ENCODE data around the gene LRRC74A. TPM values are rescaled to one million over a fixed set of nuclear protein-coding genes. Genes with fewer than 3 reads are reported as not detected.

The LRRC74A gene
- total RNA-seq, 6 experiments from 2014 or later: not detected

DNA sequence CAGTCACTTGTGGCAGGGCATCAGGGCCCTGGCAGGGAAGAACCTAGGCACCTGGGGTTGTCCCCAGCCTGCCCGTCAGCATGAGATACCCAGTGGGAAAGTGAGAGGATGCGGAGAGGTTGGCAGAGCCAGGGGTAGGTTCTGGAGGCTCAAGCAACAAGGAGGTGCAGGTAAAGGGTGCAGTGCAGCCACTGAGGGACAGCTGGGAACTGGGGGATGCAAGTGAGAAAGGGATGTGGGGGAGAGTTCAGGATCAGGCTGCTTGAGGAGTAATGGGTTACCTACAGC is 46.2 kb upstream of the LRRC74A start:
- H3K9me3 Mint-ChIP-seq: no peaks in the 10 kb centered on the region
- TF ChIP-seq, protein P1, sequence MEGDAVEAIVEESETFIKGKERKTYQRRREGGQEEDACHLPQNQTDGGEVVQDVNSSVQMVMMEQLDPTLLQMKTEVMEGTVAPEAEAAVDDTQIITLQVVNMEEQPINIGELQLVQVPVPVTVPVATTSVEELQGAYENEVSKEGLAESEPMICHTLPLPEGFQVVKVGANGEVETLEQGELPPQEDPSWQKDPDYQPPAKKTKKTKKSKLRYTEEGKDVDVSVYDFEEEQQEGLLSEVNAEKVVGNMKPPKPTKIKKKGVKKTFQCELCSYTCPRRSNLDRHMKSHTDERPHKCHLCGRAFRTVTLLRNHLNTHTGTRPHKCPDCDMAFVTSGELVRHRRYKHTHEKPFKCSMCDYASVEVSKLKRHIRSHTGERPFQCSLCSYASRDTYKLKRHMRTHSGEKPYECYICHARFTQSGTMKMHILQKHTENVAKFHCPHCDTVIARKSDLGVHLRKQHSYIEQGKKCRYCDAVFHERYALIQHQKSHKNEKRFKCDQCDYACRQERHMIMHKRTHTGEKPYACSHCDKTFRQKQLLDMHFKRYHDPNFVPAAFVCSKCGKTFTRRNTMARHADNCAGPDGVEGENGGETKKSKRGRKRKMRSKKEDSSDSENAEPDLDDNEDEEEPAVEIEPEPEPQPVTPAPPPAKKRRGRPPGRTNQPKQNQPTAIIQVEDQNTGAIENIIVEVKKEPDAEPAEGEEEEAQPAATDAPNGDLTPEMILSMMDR (IDR thresholded peaks at IDR 0.05): no peak
- no peak for DNase-seq
- 0 out of 2 replicates have a peak, but pooled peaks cover 8% of the 10 kb centered on the region for H3K4me1 Mint-ChIP-seq (ENCODE audit: low read depth)
- peaks cover 2% of the 10 kb centered on the region; the same call in 1 of the 2 replicates for H3K27me3 Mint-ChIP-seq (ENCODE audit: insufficient read depth)
- no peak overlapping the region for H3K4me3 Mint-ChIP-seq
- no peak overlapping the region for H3K27ac Mint-ChIP-seq
- H3K36me3 Mint-ChIP-seq (ENCODE audit: low read depth): no peaks in the 10 kb centered on the region

DNA sequence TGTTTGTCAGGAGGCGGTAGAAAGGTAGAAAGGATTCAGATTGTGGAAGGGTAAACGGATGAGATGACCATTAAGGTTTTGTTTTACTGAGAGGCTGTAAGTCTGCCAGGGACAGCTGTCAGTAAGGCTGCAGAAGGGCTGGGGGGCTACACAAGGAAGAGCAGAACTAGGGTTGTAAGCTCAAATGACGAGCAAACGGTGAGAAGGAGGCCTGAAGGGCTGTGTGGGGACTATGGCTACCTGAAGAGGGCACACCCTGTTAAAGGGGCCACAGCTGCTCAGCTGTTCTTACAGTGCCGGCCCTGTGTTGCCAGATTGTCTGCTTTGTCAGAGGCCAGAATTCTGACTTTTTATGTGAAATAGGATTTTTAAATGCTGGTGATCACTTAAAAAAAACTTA is 45.8 kb upstream of the LRRC74A start:
- TF ChIP-seq, protein P1 (IDR thresholded peaks at IDR 0.05): no peak
- Mint-ChIP-seq H3K4me1 (ENCODE audit: low read depth) (0 out of 2 replicates have a peak, but pooled peaks cover 8% of the 10 kb centered on the region), H3K27me3 (ENCODE audit: insufficient read depth) (peaks cover 2% of the 10 kb centered on the region; the same call in 1 of the 2 replicates), H3K36me3 (ENCODE audit: low read depth) (no peaks in the 10 kb centered on the region), H3K4me3 (no peak overlapping the region), H3K9me3 (no peaks in the 10 kb centered on the region), H3K27ac (no peak overlapping the region)
- DNase-seq: no peak

DNA sequence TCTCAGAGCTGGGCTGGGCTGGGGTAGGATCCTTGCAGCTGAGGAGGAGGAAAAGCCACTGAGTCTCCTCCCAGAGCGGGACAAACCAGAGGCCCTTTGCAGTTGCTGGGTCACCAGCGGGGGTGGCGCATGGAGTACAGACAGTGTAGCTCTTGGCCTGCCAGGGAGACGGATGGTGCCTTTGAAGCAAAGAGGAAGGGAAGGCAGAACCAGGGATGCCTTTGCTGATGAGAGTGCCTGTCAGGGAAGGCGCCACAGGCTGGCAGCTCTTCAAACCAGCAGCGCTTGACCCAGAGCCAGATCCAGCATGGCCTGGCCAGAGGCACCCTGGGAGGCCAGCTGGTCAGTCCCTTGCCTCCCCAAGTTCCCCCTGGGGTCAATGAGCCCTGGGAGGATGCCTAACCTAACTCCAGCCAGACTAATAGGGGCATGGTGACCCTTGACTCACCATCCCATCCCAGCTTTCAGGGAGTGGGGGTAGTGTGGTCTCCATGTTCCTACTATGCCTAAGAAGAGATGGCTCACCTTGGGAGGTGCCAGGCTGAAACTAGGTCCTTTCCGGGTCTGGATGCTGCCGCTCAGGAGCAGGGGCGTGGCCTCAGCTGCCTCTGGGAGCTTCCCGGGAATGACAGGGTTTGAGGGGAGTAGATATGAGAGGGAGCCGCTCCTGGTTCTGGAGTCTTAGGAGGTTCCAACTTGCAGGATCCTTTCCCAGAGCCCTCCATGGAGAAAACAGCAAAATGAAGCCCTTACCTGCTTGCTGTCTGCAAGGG is 45.1 kb upstream of the LRRC74A start:
- H3K9me3 Mint-ChIP-seq: no peaks in the 10 kb centered on the region
- no peak overlapping the region for H3K27ac Mint-ChIP-seq
- H3K4me3 Mint-ChIP-seq: no peak overlapping the region
- DNase-seq: no peak
- H3K27me3 Mint-ChIP-seq (ENCODE audit: insufficient read depth): peaks cover 2% of the 10 kb centered on the region; the same call in 1 of the 2 replicates
- TF ChIP-seq, protein P1 (IDR thresholded peaks at IDR 0.05): no peak
- H3K4me1 Mint-ChIP-seq (ENCODE audit: low read depth): 0 out of 2 replicates have a peak, but pooled peaks cover 8% of the 10 kb centered on the region
- no peaks in the 10 kb centered on the region for H3K36me3 Mint-ChIP-seq (ENCODE audit: low read depth)

DNA sequence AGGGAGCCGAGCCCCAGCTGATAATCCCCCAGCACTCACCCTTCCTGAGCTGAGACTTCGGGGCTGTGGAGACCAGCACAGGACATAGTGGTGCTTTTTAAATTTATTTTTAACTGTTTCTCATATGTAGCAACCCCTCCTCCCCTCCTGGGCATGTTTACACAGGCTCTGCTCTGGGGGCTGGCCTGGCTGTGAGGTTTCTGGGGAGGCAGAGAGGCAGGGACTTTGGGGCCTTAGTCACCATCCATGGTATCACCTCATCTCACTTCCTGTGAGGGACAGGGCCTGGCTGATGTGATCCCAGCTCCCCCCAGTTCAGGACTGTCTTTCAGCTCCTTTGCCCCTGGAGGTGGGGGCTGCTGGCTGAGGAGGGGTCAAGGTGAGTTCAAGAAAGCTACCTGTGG is 44.6 kb upstream of the LRRC74A start:
- Mint-ChIP-seq H3K9me3 (no peaks in the 10 kb centered on the region), H3K4me3 (no peak overlapping the region), H3K4me1 (ENCODE audit: low read depth) (0 out of 2 replicates have a peak, but pooled peaks cover 8% of the 10 kb centered on the region), H3K36me3 (ENCODE audit: low read depth) (no peaks in the 10 kb centered on the region), H3K27ac (0 out of 2 replicates have a peak overlapping the region, but pooled peaks have one; percentile 7), H3K27me3 (ENCODE audit: insufficient read depth) (no peaks in the 10 kb centered on the region; the same call in 1 of the 2 replicates)
- TF ChIP-seq, protein P1 (IDR thresholded peaks at IDR 0.05): no peak
- no peak for DNase-seq

DNA sequence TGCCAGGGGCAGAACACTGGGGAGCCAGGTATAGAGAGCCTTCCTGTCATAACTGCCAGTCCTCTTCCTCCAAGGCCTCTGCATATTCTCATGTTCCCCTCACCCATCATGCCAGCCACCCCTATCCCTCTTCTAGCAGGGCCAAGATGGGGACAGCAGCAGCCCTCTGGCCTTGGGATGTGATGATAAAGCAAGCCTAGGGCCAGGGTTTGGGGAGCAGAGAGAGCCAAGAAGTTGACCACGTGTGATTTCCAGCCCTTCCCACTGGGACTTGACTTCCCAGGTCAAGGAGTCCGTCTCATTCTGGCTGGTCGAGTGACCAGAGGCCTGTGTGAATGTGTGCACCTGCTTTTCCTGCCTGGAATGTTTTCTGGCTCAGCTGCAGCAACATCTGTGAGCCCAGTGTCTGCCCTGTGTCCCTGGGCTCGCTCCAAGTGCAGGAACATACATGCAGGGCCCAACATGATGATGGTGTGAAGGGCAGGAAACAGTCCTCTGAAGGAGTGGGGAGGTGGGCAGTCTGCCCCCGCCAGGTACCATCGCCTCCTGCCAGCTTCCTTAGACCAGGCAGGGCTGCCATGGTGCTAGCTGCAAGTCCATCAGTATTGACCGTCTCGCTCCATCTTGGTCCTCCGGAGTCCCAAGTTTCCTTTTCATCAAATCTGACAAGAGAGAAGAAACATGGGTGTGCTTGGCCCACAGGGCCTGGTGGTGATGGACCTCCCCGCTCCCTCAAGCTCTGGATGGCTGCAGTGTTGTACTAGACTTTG is 43.9 kb upstream of the LRRC74A start:
- Mint-ChIP-seq H3K9me3 (no peaks in the 10 kb centered on the region), H3K36me3 (ENCODE audit: low read depth) (no peaks in the 10 kb centered on the region), H3K27ac (no peak overlapping the region), H3K4me1 (ENCODE audit: low read depth) (0 out of 2 replicates have a peak, but pooled peaks cover 8% of the 10 kb centered on the region), H3K4me3 (no peak overlapping the region), H3K27me3 (ENCODE audit: insufficient read depth) (no peaks in the 10 kb centered on the region; the same call in 1 of the 2 replicates)
- TF ChIP-seq, protein P1 (IDR thresholded peaks at IDR 0.05): no peak
- no peak for DNase-seq
